ENCODE measurements around the gene CORO2B. TPM values are rescaled to one million over a fixed set of nuclear protein-coding genes. Genes with fewer than 3 reads are reported as not detected.

The CORO2B gene
- total and polyA plus RNA-seq, 2 of the 13 experiments (the other 11 are each of a cell fraction or from before 2014, with no cell fraction given), result 0.35 to 0.63 TPM

DNA sequence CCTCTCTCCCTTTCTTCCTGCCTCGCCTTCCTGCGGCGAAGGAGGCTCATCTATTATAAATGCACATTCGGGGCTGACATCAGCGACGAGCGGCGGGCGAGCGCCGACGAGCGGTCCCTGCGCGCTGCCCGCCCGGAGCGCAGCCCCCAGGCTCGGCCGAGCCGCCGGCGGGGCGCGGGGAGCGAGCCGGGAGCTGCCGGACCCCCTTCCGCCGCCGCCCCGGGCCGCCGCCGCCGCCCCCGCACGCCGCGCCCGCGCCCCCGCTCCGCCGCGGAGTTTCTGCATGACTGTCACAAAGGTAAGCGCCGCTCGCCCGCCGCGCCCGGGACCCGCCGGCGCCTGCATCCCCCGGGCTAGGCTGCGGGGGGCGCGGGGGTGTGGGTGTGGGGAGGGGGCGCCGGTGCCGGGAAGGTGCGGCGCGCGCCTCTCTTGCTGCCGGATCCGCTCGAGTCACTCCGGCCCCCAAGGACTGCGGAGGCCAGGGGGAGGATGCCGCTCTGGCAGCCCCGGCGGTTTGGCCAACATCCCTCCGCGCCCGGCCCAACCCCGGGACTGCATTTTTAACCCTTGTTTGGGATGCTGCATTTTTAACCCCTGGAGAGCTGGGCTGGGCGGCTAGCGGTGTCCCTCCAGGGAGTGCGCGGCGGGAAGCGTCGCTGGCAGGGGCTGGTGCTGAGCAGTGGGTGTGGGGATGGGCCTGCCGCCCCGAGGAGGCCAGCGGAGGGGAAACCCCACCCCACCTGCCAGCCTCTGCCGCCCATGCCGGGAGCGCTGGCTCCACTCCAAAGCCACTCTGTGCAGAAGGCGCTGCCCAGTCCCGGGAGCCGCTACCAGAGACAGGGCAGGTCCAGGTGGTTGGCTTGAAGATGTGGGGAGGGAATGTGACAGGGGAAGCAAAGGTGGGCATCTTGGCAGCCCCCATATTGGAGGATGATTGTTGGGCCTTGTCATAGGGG, at the start of gene CORO2B (continued):
- TF ChIP-seq, protein P1, sequence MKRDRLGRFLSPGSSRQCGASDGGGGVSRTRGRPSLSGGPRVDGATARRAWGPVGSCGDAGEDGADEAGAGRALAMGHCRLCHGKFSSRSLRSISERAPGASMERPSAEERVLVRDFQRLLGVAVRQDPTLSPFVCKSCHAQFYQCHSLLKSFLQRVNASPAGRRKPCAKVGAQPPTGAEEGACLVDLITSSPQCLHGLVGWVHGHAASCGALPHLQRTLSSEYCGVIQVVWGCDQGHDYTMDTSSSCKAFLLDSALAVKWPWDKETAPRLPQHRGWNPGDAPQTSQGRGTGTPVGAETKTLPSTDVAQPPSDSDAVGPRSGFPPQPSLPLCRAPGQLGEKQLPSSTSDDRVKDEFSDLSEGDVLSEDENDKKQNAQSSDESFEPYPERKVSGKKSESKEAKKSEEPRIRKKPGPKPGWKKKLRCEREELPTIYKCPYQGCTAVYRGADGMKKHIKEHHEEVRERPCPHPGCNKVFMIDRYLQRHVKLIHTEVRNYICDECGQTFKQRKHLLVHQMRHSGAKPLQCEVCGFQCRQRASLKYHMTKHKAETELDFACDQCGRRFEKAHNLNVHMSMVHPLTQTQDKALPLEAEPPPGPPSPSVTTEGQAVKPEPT (CRISPR knock-in tag; IDR thresholded peaks at IDR 0.05; ENCODE audit: low read depth), result no peak
- TF ChIP-seq ZNF260 (CRISPR knock-in tag; IDR thresholded peaks at IDR 0.05; ENCODE audit: borderline replicate concordance, low read depth) (no peak), U2AF1 (optimal IDR thresholded peaks at IDR 0.05; ENCODE audit: low read depth, low read length) (no peak), SRSF1 (optimal IDR thresholded peaks at IDR 0.05; ENCODE audit: low read depth, low read length) (no peak), ZBTB7A (CRISPR knock-in tag; IDR thresholded peaks at IDR 0.05) (no peak), ZBTB38 (CRISPR knock-in tag; IDR thresholded peaks at IDR 0.05) (no peak), IRX3 (CRISPR knock-in tag; IDR thresholded peaks at IDR 0.05; ENCODE audit: borderline replicate concordance, low read depth) (no peak)
- TF ChIP-seq, protein P2, sequence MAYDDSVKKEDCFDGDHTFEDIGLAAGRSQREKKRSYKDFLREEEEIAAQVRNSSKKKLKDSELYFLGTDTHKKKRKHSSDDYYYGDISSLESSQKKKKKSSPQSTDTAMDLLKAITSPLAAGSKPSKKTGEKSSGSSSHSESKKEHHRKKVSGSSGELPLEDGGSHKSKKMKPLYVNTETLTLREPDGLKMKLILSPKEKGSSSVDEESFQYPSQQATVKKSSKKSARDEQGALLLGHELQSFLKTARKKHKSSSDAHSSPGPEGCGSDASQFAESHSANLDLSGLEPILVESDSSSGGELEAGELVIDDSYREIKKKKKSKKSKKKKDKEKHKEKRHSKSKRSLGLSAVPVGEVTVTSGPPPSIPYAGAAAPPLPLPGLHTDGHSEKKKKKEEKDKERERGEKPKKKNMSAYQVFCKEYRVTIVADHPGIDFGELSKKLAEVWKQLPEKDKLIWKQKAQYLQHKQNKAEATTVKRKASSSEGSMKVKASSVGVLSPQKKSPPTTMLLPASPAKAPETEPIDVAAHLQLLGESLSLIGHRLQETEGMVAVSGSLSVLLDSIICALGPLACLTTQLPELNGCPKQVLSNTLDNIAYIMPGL (CRISPR knock-in tag; IDR thresholded peaks at IDR 0.05; ENCODE audit: borderline replicate concordance in 1 of 2, low read depth in 1 of 2), result no peak
- TF ChIP-seq, protein P3, sequence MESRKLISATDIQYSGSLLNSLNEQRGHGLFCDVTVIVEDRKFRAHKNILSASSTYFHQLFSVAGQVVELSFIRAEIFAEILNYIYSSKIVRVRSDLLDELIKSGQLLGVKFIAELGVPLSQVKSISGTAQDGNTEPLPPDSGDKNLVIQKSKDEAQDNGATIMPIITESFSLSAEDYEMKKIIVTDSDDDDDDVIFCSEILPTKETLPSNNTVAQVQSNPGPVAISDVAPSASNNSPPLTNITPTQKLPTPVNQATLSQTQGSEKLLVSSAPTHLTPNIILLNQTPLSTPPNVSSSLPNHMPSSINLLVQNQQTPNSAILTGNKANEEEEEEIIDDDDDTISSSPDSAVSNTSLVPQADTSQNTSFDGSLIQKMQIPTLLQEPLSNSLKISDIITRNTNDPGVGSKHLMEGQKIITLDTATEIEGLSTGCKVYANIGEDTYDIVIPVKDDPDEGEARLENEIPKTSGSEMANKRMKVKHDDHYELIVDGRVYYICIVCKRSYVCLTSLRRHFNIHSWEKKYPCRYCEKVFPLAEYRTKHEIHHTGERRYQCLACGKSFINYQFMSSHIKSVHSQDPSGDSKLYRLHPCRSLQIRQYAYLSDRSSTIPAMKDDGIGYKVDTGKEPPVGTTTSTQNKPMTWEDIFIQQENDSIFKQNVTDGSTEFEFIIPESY (CRISPR knock-in tag; IDR thresholded peaks at IDR 0.05), result peak; percentile 13; the same call in 1 of the 2 replicates

Measured in HepG2 (cell line).